ENCODE measurements around the gene SKI.
A peak's percentile ranks its signal among the peaks of the same experiment; 100 is the strongest.

Gene SKI

GRCh38 chr1:2274929-2275475 lies 46.9 kb downstream of the SKI start:
- H3K79me2 ChIP-seq (ENCODE audit: insufficient read depth, low read length) = peaks cover 81% of the 10 kb centered on the region
- H3K4me1 ChIP-seq (ENCODE audit: insufficient read depth, low read length) = peaks cover 32% of the 10 kb centered on the region
- H3K27me3 ChIP-seq (ENCODE audit: insufficient read depth, low read length, poor library complexity) = no peaks in the 10 kb centered on the region
- H2AFZ ChIP-seq (ENCODE audit: low read depth, low read length) = no peak overlapping the region
- DNase-seq (no peak), ATAC-seq (ENCODE audit: insufficient read depth, low read depth) (no peak)
- no peak overlapping the region for H3K4me3 ChIP-seq (ENCODE audit: low read depth in 1 of 2, low read length in 2 of 2)
- peaks cover 86% of the 10 kb centered on the region for H4K20me1 ChIP-seq (ENCODE audit: insufficient read depth, low read length)
- peaks cover 7% of the 10 kb centered on the region for H3K36me3 ChIP-seq (ENCODE audit: insufficient read depth, low read length)
- no peak overlapping the region for H3K4me2 ChIP-seq (ENCODE audit: insufficient read depth, low read length)
- H3K27ac ChIP-seq (ENCODE audit: low read length) = peak overlapping the region; percentile 6; the same call in 1 of the 2 replicates
- TF ChIP-seq EZH2 (IDR thresholded peaks at IDR 0.05; ENCODE audit: borderline replicate concordance, low read depth, low read length, severe bottlenecking) (no peak), CTCF (IDR thresholded peaks at IDR 0.05; ENCODE audit: borderline replicate concordance, extremely low read depth, low read length, poor library complexity, severe bottlenecking) (no peak)
- no peaks in the 10 kb centered on the region for H3K9me3 ChIP-seq (ENCODE audit: insufficient read depth, low read length, severe bottlenecking)
- no peak overlapping the region for H3K9ac ChIP-seq (ENCODE audit: low read depth, low read length)

GRCh38 chr1:2275796-2276536 lies 47.8 kb downstream of the SKI start:
- Histone ChIP-seq H3K36me3 (ENCODE audit: insufficient read depth, low read length) (peaks cover 7% of the 10 kb centered on the region), H3K9ac (ENCODE audit: low read depth, low read length) (no peak overlapping the region), H3K4me3 (ENCODE audit: low read depth in 1 of 2, low read length in 2 of 2) (no peak overlapping the region), H2AFZ (ENCODE audit: low read depth, low read length) (no peak overlapping the region), H4K20me1 (ENCODE audit: insufficient read depth, low read length) (peaks cover 76% of the 10 kb centered on the region), H3K9me3 (ENCODE audit: insufficient read depth, low read length, severe bottlenecking) (no peaks in the 10 kb centered on the region), H3K27me3 (ENCODE audit: insufficient read depth, low read length, poor library complexity) (no peaks in the 10 kb centered on the region), H3K4me2 (ENCODE audit: insufficient read depth, low read length) (no peak overlapping the region), H3K79me2 (ENCODE audit: insufficient read depth, low read length) (peaks cover 73% of the 10 kb centered on the region), H3K4me1 (ENCODE audit: insufficient read depth, low read length) (peaks cover 32% of the 10 kb centered on the region), H3K27ac (ENCODE audit: low read length) (peak overlapping the region; percentile 64)
- TF ChIP-seq EZH2 (IDR thresholded peaks at IDR 0.05; ENCODE audit: borderline replicate concordance, low read depth, low read length, severe bottlenecking) = no peak
- TF ChIP-seq CTCF (IDR thresholded peaks at IDR 0.05; ENCODE audit: borderline replicate concordance, extremely low read depth, low read length, poor library complexity, severe bottlenecking) = no peak
- DNase-seq = peak; percentile 66
- ATAC-seq (ENCODE audit: insufficient read depth, low read depth) = peak; percentile 78

GRCh38 chr1:2276803-2277580 lies 48.9 kb downstream of the SKI start:
- Histone ChIP-seq H3K9ac (ENCODE audit: low read depth, low read length) (no peak overlapping the region), H3K4me2 (ENCODE audit: insufficient read depth, low read length) (no peak overlapping the region), H3K27ac (ENCODE audit: low read length) (peak overlapping the region; percentile 64), H3K4me1 (ENCODE audit: insufficient read depth, low read length) (peaks cover 32% of the 10 kb centered on the region), H3K36me3 (ENCODE audit: insufficient read depth, low read length) (peaks cover 7% of the 10 kb centered on the region), H3K9me3 (ENCODE audit: insufficient read depth, low read length, severe bottlenecking) (no peaks in the 10 kb centered on the region), H3K4me3 (ENCODE audit: low read depth in 1 of 2, low read length in 2 of 2) (no peak overlapping the region), H4K20me1 (ENCODE audit: insufficient read depth, low read length) (peaks cover 66% of the 10 kb centered on the region), H3K79me2 (ENCODE audit: insufficient read depth, low read length) (peaks cover 63% of the 10 kb centered on the region), H2AFZ (ENCODE audit: low read depth, low read length) (no peak overlapping the region), H3K27me3 (ENCODE audit: insufficient read depth, low read length, poor library complexity) (no peaks in the 10 kb centered on the region)
- ATAC-seq (ENCODE audit: insufficient read depth, low read depth) (no peak), DNase-seq (no peak)
- TF ChIP-seq EZH2 (IDR thresholded peaks at IDR 0.05; ENCODE audit: borderline replicate concordance, low read depth, low read length, severe bottlenecking) = no peak
- TF ChIP-seq CTCF (IDR thresholded peaks at IDR 0.05; ENCODE audit: borderline replicate concordance, extremely low read depth, low read length, poor library complexity, severe bottlenecking) = no peak
